GM19438 (cell line): ENCODE results near the gene FLVCR1.

Experiments
- ATAC-seq: cut with Tn5 transposase; IDR thresholded peaks from one replicate; pipeline ENCODE4 v1.9.1; 2021; ENCODE audit warnings: low read depth; ENCODE audit not compliant: unreplicated experiment

Gene FLVCR1

GRCh38 chr1:212943393-212943710 is 85.3 kb downstream of the FLVCR1 start:
- ATAC-seq, result no peak

GRCh38 chr1:212944229-212944901 is 86.3 kb downstream of the FLVCR1 start:
- ATAC-seq, result no peak

- no peak for ATAC-seq
These were observed 87.0 kb downstream of the FLVCR1 start for GRCh38 chr1:212945056-212945455.

GRCh38 chr1:212945463-212946160 is 87.5 kb downstream of the FLVCR1 start:
- ATAC-seq, result no peak

- ATAC-seq, result no peak
These were observed 88.8 kb downstream of the FLVCR1 start for GRCh38 chr1:212946872-212947271.
